Spleen (tissue), 7 donors: ENCODE results near the gene FGGY.

Experiments
- CTCF ChIP-seq, 11 experiments: fragments of 200-600 bp in 7 of 11; fragments of 450-650 bp in 4 of 11; sonication (generic) in 4 of 11; IDR thresholded peaks in 8 of 11; conservative IDR thresholded peaks in 3 of 11; 1 replicate in 7 of 11; 2 replicates in 4 of 11; pipeline versions ENCODE4 v1.4.0 to v1.8.0; 2016 to 2021; ENCODE audit warnings: antibody characterized with exemption in 11 of 11, inconsistent platforms in 4 of 11, mild to moderate bottlenecking in 1 of 11
- POLR2A ChIP-seq, 3 donors: fragments of 450-650 bp; IDR thresholded peaks; one replicate each; pipeline ENCODE4 v1.5.1; 2017; ENCODE audit warnings: antibody characterized with exemption in 3 of 3, mild to moderate bottlenecking in 1 of 3
- donor health status: DM: no; HTN: no; CAD: no; lungs with moderate emphysema.
- donor health status: DM: no; HTN: no; CAD: no.
- donor health status: DM: no; HTN: no; CAD: no.

DNA sequence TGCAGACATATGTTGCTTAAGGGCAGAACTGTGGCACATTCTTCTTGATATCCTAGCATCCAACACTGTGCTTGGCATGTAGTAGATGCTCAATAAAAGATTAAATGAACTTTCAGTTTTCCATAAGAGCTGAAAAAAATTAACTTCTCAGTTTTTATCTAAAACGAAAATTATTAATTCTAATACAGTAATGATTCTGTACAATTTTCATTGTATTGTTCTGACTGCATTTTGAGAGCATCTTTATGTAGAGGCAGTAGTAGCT is 46.6 kb downstream of the FGGY start:
- TF ChIP-seq POLR2A (IDR thresholded peaks at IDR 0.05) (no peak), CTCF (IDR thresholded peaks at IDR 0.05 in 8 of 11, conservative IDR thresholded peaks at IDR 0.05 in 3 of 11) (no peak)
